Fibroblast of the conjunctiva (primary cell): ENCODE measurements around the gene PNPLA7.
"Not testable (repeated sequence)": the region's sequence is repeated elsewhere in the genome, so short reads cannot be mapped to it uniquely, and the experiment has no call there.

ENCODE experiments used
- DNase-seq: peaks from one replicate; pipeline ENCODE4 v3.0.0-alpha.2; 2010; ENCODE audit warnings: low read depth

The PNPLA7 gene

GRCh38 chr9:137460363-137461315, 89.6 kb downstream of the PNPLA7 start:
- no peak for DNase-seq

DNA sequence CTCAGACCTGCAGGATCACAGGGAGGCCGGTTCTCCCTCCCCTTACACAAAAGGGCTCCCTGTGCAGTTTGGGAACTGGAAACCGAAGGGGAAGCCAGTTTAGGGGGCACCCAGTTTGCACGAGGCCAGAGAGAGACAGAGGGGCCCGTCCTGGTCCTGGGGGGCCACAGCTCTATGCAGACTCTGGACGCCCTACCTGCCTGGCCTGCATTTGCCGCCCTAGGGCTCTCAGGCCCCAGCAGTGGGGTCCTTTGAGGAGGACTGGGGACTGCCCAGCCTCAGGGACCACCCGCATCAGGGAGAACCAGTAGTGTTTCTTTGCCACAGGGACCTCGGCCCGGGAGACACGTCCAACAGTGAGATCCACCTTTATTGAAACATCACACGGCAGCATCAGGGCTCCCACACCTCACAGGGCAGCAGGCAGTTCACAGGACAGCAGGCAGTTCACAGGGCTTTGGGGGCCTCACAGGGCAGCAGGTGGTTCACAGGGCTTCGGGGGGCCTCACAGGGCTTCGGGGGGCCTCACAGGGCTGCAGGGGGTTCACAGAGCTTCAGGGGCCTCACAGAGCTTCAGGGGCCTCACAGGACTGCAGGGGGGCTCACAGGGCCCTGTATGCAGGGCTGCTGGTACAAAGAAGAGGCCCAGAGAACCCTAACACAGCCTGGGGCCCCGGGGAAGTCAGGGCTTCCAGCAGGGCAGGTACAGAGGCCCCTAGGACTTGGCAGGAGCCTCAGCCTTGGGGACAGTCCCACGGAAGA, 90.4 kb downstream of the PNPLA7 start:
- no peak for DNase-seq

DNA sequence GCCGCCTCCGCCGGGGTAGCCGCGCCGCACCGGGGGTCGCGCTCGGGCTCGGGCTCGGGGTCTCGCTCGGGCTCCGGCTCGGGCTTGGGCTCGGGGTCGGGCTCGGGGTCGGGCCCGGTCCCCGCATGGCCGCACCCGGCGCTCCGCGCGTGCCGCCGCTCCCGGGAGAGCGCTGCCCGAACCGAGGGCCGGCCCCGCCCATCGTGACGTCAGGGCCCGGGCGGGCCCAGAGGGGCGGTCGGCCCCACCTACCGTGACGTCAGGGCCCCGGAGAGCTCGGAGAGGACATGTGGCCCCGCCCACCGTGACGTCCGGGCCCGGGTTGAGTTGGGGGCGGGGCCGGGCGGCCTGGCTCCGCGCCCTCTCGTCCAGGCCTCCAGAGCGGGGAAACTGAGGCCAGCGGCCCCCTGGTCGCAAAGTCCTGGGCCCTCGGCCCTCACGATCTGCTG, 91.0 kb downstream of the PNPLA7 start, which contains the start of gene NSMF:
TSS of gene NSMF (minus strand) at position 183 of the 449 bp plus-strand sequence. CDS start 232 bp downstream, outside the sequence.
- DNase-seq = peak; percentile 79

DNA sequence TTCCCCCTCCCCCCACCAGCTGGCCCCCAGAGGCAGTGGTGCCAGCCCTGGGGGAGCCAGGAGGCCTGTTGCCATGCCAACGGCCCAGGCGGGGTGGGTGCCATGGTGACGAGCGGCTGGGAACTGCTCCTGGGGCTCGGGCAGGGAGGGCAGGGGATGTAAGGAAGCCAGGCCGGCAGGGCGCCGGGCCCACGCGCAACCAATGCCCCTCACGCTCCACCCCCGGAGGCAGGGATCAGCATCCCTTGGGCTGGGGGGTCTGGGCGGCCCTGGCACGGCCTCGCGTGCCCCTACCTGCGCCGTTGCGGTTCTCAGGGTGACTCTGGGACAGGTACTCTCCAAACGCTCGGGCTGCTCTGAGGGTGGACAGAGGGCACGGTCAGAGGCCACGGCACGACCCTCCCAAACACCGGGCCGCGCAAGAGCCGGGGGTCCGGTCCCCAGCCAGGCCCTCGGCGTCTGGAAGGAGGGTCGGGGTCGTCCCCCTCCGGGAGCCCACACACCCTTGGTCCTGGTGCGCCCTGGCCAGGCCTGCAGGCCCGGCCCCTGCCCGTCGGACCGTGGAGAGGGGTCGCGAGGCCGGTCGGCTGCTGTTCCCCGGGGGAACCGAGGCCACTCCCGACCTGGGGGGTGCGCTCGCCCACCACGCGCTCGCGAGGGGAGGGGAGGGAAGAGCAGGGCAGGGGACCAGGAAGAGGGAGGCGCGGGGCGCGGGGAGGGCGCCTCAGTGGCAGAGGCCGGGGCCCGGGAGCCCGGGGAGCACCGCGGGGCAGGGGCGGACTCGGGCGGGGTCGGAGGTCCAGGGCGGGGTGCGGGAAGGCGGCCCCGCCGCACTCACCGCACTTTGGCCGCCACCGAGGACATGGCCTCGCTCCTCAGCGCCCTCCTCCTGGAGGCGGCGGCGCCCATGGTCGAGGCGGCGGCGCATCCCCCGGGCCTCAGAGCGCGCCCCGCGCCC, 91.7 kb downstream of the PNPLA7 start:
- no peak for DNase-seq

DNA sequence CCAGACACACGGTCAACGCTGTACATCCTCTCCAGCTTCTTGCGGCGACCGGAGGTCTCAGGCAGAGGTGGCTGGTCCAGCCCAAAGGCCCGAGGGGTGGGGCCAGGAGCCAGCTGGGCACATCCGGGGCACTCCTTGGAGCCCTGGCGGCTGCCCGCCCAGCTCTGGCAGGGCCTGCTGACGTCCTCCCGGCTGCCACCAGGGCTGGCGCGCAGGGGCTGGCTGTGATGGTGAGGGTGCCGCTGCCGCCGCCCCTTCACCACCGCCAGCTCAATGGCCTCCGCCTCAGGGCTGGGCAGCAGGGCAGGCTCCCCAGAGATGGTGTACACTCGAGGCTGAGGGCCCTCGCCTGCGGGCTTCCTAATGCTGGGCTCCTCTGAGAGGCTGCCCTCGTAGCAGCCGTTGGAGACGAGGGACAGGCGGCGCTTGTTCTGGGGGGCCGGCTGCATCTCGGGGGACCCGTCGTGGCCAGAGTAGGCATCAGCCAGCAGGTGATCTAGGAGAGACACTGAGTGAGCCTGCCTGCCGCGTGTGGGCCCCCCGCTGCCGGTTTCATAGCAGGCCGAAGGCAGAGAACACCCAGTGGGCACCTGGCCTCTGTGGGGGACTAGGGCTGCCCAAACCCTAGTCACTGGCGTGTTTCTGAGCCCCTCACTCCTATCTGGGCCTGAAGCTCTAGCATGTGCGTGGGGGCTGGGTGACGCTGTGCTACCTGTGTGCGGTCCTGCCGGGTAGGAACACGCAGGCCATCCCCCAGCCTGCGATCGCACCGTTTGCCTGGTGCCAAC, 92.6 kb downstream of the PNPLA7 start:
- no peak for DNase-seq

DNA sequence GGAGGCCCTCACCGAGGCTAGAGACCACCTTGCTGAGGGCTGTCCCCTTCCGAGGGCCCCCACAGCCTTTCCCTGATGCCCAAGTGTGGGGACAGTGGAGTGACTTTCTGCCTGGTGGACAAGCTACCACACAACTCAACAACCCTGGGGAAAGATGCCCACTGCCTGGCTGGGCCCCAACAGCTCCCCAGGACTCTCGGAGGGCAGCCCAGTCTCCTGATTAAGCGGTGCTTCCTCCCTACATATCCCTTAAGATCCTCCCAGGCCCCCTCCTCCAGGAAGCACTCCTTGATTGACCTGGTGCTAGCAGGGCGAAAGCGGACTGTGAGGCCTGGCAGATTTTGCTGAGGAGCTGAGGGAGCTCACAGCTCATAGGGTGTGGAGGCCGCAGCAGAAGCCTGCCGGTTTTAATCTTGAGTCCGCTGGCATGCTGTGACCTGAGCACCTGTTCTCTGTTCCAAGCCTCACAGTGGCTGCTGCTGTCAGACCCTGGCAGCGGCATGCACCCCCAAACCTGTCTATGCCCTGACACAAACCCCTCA, 93.3 kb downstream of the PNPLA7 start:
- no peak for DNase-seq

- peak; percentile 74 for DNase-seq
Observed at GRCh38 chr9:137456061-137456863, 93.9 kb downstream of the PNPLA7 start.

- DNase-seq = no peak
Observed at GRCh38 chr9:137455359-137455991, 94.7 kb downstream of the PNPLA7 start.

- no peak for DNase-seq
Observed at GRCh38 chr9:137454597-137455358, 95.4 kb downstream of the PNPLA7 start.

DNA sequence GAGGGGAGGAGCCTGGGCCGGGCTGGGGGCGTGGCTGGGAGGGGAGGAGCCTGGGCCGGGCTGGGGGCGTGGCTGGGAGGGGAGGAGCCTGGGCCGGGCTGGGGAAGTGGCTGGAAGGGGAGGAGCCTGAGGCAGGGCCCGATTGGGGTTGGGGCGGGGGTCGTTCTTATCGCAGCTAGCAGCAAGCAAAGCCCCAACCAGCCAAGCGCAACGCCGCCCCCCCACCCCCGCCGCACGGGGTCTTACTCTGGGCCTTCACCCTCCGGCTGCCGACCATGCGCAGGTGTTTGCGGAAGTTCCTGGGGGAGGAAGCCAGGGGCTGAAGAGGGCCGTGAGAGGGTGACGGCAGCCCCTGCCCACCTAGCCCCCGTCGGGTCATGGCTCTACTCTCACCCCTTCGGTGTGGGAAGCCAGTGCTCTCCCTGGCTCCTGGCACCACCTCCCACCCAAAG, 96.0 kb downstream of the PNPLA7 start:
- no peak for DNase-seq

DNA sequence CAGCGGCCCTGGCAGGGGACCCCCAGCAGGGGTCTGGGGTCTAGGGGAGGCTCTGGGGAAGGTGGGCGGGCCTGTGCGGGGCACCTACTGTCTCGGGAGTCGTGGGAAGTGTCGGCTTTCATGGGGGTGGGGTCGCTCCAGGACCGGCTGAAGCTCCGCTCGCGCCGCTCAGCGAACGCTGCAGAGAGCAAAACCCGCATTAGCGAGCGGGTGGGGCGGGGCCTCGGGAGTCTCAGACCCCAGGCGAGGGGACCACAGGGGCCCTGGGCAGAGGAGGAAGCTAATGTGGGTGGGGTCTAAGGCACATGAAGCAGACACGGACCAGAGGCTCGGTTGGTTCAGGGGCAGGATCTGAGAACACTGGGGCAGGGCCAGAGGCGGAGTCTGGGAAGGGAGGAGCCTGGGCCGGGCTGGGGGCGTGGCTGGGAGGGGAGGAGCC, 96.5 kb downstream of the PNPLA7 start:
- peak; percentile 69 for DNase-seq

DNA sequence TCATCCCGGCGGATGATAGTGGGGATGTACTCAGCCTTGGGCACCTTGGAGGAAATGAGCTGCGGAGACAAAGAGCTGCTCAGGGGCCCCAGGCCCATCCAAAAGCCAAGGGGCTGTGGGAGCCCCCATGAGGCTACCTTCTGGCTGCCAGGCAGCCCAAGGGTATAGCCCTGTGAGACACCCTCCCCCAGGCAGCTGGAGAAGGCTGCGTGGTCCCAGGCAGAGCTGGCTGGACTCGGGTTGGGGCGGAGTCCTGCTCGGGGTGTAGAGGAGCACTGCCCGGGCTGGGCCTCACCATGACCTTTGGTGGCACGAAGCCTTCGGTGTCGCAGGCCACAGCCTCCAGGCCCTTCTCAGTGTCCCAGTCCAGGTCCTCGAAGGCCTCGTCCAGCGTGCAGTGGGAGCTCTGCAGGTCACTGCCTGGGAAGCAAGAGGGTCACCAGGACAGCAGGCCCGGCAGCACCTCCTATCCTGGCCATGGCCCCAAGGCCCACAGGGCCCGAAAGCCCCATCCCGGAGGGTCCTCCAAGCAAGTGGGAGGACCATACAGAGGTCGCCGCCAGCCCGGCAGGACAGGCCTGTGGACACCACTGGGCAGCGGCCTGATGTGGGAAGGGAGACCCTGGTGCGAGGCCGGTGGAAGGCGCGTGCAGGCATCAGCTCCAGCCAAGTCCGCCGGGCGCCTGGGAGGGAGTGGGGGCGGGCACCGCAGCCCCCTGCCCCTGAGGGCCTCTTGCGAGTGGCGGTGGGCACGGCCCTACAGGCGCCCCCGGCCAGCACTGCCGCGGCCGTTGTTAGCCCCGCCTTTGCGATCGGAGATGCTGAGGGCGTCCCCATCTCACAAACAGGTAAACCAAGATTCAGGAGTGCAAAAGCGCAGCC, 97.2 kb downstream of the PNPLA7 start:
- no peak for DNase-seq

DNA sequence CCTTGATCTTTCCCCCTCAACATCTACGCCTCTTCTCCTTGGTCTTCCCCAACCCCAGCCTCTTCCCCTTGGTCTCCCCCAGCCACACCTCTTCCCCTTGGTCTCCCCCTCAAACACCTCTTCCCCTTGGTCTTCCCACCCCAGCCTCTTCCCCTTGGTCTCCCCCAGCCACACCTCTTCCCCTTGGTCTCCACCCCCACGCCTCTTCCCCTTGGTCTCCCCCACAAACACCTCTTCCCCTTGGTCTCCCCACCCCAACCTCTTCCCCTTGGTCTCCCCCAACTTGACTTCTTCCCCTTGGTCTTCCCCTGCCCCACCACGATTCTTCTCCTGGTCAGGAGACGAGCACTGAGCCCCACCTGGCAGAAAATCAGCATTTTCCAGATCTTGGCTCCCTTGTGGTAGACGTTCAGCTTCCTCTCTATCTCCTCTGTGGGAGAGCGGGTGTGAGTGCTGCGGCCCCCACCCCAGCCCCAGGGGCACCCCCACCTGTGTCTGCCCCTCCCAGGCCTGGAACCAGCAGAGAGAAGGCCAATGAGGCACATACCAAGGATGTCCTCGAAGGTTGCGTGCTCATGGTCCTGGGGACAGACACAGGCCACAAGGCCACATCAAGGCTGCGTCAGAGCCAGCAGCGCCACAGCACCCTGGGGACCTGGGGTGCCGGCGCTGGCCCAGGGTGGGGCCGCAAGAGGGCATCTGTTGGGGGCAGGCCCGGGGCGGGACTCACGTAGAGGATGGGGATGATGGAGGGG, 98.0 kb downstream of the PNPLA7 start:
- DNase-seq = no peak

- not testable (repeated sequence) for DNase-seq
Observed at GRCh38 chr9:137451264-137452005, 98.8 kb downstream of the PNPLA7 start.

- not testable (repeated sequence) for DNase-seq
Observed at GRCh38 chr9:137450539-137451222, 99.5 kb downstream of the PNPLA7 start.
